Measurements from ENCODE around the gene CAPN15.

Gene CAPN15

DNA sequence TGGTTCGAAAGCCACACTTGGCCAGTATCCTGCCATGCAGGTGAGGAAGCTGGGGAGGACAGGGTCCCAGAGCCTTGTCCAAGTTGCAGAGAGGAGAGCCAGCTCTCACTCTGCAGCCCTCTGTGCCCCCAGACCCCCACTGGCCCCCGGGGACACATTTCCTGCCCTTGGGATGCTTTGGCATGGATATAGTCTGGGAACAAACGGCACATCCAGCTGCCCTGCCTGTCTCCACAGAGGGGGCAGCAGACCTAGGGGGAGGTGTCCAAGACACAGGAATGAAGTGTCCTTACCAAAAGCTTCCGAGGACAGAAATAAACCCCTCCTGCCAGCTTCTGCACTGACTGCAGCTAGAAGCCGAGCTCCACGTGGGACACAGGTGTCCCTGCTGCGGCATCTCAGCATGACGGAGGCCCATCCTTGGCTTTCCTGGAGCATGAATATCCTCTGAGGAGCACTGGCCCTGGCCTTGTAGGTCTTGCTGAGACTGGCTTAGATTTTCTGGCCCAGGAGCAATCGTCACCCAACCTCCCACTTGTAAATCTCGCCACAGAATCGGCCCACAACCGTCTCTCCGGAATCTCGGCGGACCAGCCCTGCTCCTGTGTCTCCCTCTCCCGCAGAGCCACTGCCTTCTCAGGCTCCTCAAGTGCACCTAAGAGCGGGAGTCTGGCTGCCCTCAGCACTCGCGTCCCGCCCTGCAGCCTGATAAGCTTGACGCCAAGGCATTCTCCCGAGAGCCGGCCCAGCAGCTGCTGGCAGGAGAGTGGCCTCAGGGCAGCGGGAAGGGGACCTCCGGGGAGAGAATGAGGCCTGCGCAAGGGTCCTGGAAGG is 1.1 kb upstream of the CAPN15 start:
- no peaks in the 10 kb centered on the region for H3K27me3 ChIP-seq
- H3K4me2 ChIP-seq: peak overlapping the region; percentile 92 to 100 (median 99)
- H3K4me1 ChIP-seq: peaks cover 62 to 72% (median 66%) of the 10 kb centered on the region in 10 experiments
- peaks cover 9 to 42% (median 24%) of the 10 kb centered on the region in 11 experiments; a peak in 20 of 22 replicates for H3K36me3 ChIP-seq
- peak overlapping the region; percentile 89 to 99 (median 95) for H3K27ac ChIP-seq
- H3K9ac ChIP-seq: peak overlapping the region; percentile 90 to 100 (median 97)
- no peak for TF ChIP-seq Cebpa-rat (IDR thresholded peaks at IDR 0.05)
- H4K20me1 ChIP-seq: peaks cover 23 to 80% (median 70%) of the 10 kb centered on the region in 11 experiments
- H3K9me3 ChIP-seq (replicated peaks in 1 of 11): no peaks in the 10 kb centered on the region
- H3K4me3 ChIP-seq: peak overlapping the region; percentile 92 to 100 (median 98)

DNA sequence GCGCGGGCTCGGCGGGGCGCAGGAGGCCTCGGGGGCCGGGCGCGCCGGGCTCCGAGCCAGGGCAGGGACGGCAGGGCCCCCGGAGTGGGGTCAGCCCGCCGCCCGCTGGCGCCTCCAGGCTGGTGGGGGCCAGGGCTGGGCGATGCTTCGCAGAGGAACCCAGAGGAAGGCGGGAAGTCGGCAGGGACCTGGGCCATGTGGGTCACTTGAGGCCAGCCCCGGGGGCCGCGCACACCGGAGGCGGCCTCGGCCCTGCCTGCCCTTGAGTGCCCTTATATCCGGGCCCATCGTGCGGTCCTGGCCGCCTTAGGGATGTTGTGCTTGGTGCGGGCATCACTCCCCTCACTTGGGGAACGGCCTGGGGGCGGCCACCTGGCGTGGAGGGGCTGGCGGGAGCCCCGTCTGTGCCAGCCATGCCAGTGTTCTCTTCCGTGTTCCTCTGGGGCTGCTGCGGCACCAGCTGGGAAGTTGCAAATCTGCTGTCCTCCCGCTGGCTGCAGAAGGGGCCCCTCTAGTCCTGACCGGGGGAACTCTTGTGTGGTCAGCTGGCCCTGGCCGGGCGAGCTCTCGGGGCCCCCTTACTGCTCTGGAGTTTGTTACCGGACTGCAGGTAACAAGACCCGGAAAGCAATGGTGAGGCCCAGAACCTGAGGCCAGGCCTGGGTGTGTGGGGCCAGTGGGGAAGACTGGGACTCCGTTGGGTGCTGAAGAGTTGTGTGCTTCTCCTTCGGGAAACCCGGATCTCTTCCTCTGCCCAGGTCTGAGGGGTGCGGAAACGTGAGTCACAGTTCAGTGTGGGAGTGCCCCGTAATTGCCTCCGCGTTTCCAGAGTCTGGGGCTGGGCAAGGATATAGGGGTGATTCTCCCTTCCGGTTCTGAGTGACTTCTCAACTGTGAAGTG is 849 bp downstream of the CAPN15 start:
- peaks cover 42 to 87% (median 80%) of the 10 kb centered on the region in 11 experiments for H4K20me1 ChIP-seq
- H3K27ac ChIP-seq: peak overlapping the region; percentile 89 to 99 (median 95)
- H3K4me2 ChIP-seq: peak overlapping the region; percentile 90 to 100 (median 98)

GRCh38 chr16:529012-529575 is 1.6 kb downstream of the CAPN15 start:
- H3K4me1 ChIP-seq: peaks cover 61 to 78% (median 70%) of the 10 kb centered on the region in 10 experiments
- peaks cover 49 to 90% (median 82%) of the 10 kb centered on the region in 11 experiments for H4K20me1 ChIP-seq
- H3K9me3 ChIP-seq (replicated peaks in 1 of 11): no peaks in the 10 kb centered on the region
- no peak for TF ChIP-seq Cebpa-rat (IDR thresholded peaks at IDR 0.05)
- peak overlapping the region; percentile 89 to 99 (median 95); a peak in 21 of 22 replicates for H3K27ac ChIP-seq
- H3K4me3 ChIP-seq: peak overlapping the region; percentile 92 to 100 (median 98)
- no peaks in the 10 kb centered on the region for H3K27me3 ChIP-seq
- H3K4me2 ChIP-seq: peak overlapping the region; percentile 90 to 100 (median 98)
- peak overlapping the region; percentile 90 to 100 (median 97) for H3K9ac ChIP-seq
- peaks cover 9 to 43% (median 37%) of the 10 kb centered on the region in 11 experiments; a peak in 20 of 22 replicates for H3K36me3 ChIP-seq

More for the DNA sequence above, 849 bp downstream of the CAPN15 start:
- H3K27me3 ChIP-seq: no peaks in the 10 kb centered on the region
- peak overlapping the region; percentile 92 to 100 (median 98) for H3K4me3 ChIP-seq
- H3K9ac ChIP-seq: peak overlapping the region; percentile 90 to 100 (median 97)
- H3K36me3 ChIP-seq: peaks cover 9 to 36% (median 29%) of the 10 kb centered on the region in 11 experiments; a peak in 20 of 22 replicates
- TF ChIP-seq Cebpa-rat (IDR thresholded peaks at IDR 0.05): no peak
- H3K9me3 ChIP-seq (replicated peaks in 1 of 11): no peaks in the 10 kb centered on the region
- peaks cover 66 to 78% (median 70%) of the 10 kb centered on the region in 10 experiments for H3K4me1 ChIP-seq

DNA sequence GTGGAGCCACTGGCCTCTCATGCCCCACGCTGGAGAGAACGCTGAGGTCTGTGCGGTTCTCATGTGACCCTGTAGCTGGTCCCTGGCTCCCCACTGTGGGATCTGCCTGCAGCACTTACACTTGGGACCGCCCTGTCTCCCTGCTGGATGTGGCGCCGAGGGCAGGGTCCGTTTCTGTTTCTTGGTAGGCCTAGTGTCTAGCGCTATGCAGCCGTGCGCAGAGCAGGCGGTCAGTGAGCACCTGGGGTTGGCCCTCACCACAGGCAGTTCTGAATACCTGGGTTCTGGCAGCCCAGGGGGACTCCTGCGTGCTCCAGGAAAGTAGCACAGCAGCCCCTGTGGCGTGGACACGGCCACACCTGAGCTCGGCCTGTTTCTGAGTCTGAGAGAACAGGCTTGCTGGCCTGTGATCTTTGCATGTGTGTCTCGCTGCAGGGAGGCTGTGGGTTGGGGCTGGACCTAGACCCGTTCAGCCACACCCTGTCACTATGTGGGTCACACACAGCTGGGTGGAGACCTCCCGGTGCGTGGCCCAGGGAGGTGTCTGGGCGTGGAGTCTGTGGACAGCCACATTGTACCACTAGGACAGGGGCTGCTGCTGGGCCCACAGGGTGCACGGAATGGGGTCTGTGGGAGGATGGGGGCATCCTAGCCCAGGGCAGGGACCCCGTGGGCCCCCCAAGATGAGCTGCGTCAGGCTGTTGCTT is 2.8 kb downstream of the CAPN15 start:
- H3K4me1 ChIP-seq: peaks cover 49 to 78% (median 64%) of the 10 kb centered on the region in 10 experiments
- H3K4me3 ChIP-seq: peak overlapping the region in 6 of 10 experiments; percentile 93 to 100 (median 99); a peak in 7 of 20 replicates
- H3K36me3 ChIP-seq: peaks cover 9 to 53% (median 45%) of the 10 kb centered on the region in 11 experiments; a peak in 21 of 22 replicates
- peak overlapping the region; percentile 90 to 100 (median 97); a peak in 20 of 22 replicates for H3K9ac ChIP-seq
- peak overlapping the region; percentile 90 to 100 (median 98) for H3K4me2 ChIP-seq
- H3K27ac ChIP-seq: peak overlapping the region in 3 of 11 experiments; percentile 7 to 96 (median 94); a peak in 2 of 22 replicates
- no peaks in the 10 kb centered on the region for H3K9me3 ChIP-seq (replicated peaks in 1 of 11)
- H3K27me3 ChIP-seq: no peaks in the 10 kb centered on the region
- TF ChIP-seq Cebpa-rat (IDR thresholded peaks at IDR 0.05): no peak
- H4K20me1 ChIP-seq: peaks cover 61 to 90% (median 83%) of the 10 kb centered on the region in 11 experiments

DNA sequence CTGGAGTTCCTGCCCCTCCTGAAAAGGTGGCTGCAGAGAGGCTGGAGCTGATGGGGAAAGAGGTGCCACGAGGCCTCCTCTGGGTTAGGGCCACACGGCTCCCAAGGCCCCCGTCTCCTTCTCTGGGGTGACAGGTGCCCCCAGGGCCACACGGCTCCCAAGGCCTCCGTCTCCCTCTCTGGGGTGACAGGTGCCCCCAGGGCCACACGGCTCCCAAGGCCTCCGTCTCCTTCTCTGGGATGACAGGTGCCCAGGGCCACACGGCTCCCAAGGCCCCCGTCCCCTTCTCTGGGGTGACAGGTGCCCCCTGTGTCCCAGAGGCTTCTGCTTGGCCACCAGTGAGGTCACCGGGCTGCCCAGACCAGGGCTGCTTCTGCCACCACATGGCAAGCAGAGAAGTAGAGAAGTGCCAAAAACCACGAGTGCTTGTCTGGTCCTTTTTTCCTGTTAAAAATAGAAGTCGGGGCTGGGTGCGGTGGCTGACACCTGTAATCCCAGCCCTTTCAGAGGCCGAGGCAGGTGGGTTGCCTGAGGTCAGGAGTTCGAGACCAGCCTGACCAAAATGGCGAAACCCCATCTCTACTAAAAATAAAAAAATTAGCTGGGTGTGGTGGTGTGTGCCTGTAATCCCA is 4.1 kb downstream of the CAPN15 start:
- H3K9ac ChIP-seq: peak overlapping the region in 7 of 11 experiments; percentile 18 to 56 (median 28); a peak in 6 of 22 replicates
- TF ChIP-seq Cebpa-rat (IDR thresholded peaks at IDR 0.05): no peak
- peaks cover 17 to 67% (median 53%) of the 10 kb centered on the region in 11 experiments for H3K36me3 ChIP-seq
- H3K27ac ChIP-seq: peak overlapping the region in 2 of 11 experiments; percentile 12 to 20; a peak in 1 of 22 replicates
- H3K4me3 ChIP-seq: no peak overlapping the region
- H3K4me2 ChIP-seq: peak overlapping the region in 6 of 11 experiments; percentile 4 to 90 (median 27); a peak in 10 of 22 replicates
- peaks cover 75 to 90% (median 83%) of the 10 kb centered on the region in 11 experiments for H4K20me1 ChIP-seq
- no peaks in the 10 kb centered on the region for H3K27me3 ChIP-seq
- H3K9me3 ChIP-seq (replicated peaks in 1 of 11): no peaks in the 10 kb centered on the region
- peaks cover 35 to 76% (median 55%) of the 10 kb centered on the region in 10 experiments for H3K4me1 ChIP-seq

GRCh38 chr16:533391-534123 is 6.0 kb downstream of the CAPN15 start:
- H3K9ac ChIP-seq: peak overlapping the region in 8 of 11 experiments; percentile 4 to 55 (median 31); a peak in 9 of 22 replicates
- H3K4me1 ChIP-seq: peaks cover 35 to 75% (median 55%) of the 10 kb centered on the region in 10 experiments
- H3K36me3 ChIP-seq: peaks cover 36 to 86% (median 72%) of the 10 kb centered on the region in 11 experiments
- H3K4me2 ChIP-seq: peak overlapping the region in 6 of 11 experiments; percentile 20 to 80 (median 58); a peak in 9 of 22 replicates
- peak overlapping the region in 2 of 11 experiments; percentile 42 to 61; a peak in 3 of 22 replicates for H3K27ac ChIP-seq
- peaks cover 94 to 100% (median 100%) of the 10 kb centered on the region in 11 experiments for H4K20me1 ChIP-seq
- no peak overlapping the region for H3K4me3 ChIP-seq
- no peak for TF ChIP-seq Cebpa-rat (IDR thresholded peaks at IDR 0.05)
- H3K9me3 ChIP-seq (replicated peaks in 1 of 11): no peaks in the 10 kb centered on the region
- no peaks in the 10 kb centered on the region for H3K27me3 ChIP-seq
